ENCODE results near the gene PSMG1.

Gene PSMG1

GRCh38 chr21:39198800-39199199 is 15.5 kb upstream of the PSMG1 start:
- no peak overlapping the region for H3K4me3 ChIP-seq (ENCODE audit: low read depth, low read length)
- no peak for DNase-seq (ENCODE audit: low read depth)
- no peak for TF ChIP-seq CTCF (IDR thresholded peaks at IDR 0.05; ENCODE audit: low read depth, low read length, missing control alignments)

- H3K4me3 ChIP-seq (ENCODE audit: low read depth, low read length), result no peak overlapping the region
- no peak for TF ChIP-seq CTCF (IDR thresholded peaks at IDR 0.05; ENCODE audit: low read depth, low read length, missing control alignments)
- no peak for DNase-seq (ENCODE audit: low read depth)
Observed at GRCh38 chr21:39197448-39198233, 14.4 kb upstream of the PSMG1 start.

GRCh38 chr21:39196838-39197237 is 13.6 kb upstream of the PSMG1 start:
- H3K4me3 ChIP-seq (ENCODE audit: low read depth, low read length), result no peak overlapping the region
- TF ChIP-seq CTCF (IDR thresholded peaks at IDR 0.05; ENCODE audit: low read depth, low read length, missing control alignments), result no peak
- no peak for DNase-seq (ENCODE audit: low read depth)

DNA sequence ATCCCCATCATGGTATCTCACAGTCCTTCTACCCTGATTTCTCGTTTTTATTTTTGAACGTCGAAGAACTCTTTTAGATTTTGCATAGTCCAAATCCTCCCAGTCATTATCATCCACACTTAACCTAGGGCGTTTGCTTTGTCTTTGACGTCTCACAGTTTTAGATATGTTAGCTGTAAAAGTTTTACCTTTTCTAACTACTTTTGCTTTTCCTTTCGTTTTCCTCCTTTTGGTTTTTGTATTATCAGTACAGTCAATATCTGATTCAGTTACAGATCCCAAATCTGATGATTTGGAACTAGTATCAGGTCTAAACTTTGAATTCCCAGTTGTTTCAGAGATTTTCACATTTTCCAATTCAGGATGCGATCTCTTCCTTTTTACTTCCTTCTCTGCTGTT is 13.1 kb upstream of the PSMG1 start:
- no peak for DNase-seq (ENCODE audit: low read depth)
- no peak for TF ChIP-seq CTCF (IDR thresholded peaks at IDR 0.05; ENCODE audit: low read depth, low read length, missing control alignments)

GRCh38 chr21:39193380-39193779 is 10.1 kb upstream of the PSMG1 start:
- TF ChIP-seq CTCF (IDR thresholded peaks at IDR 0.05; ENCODE audit: low read depth, low read length, missing control alignments), result no peak
- no peak overlapping the region for H3K4me3 ChIP-seq (ENCODE audit: low read depth, low read length)
- DNase-seq (ENCODE audit: low read depth), result no peak

More for the DNA sequence above, 13.1 kb upstream of the PSMG1 start:
- H3K4me3 ChIP-seq (ENCODE audit: low read depth, low read length), result no peak overlapping the region

DNA sequence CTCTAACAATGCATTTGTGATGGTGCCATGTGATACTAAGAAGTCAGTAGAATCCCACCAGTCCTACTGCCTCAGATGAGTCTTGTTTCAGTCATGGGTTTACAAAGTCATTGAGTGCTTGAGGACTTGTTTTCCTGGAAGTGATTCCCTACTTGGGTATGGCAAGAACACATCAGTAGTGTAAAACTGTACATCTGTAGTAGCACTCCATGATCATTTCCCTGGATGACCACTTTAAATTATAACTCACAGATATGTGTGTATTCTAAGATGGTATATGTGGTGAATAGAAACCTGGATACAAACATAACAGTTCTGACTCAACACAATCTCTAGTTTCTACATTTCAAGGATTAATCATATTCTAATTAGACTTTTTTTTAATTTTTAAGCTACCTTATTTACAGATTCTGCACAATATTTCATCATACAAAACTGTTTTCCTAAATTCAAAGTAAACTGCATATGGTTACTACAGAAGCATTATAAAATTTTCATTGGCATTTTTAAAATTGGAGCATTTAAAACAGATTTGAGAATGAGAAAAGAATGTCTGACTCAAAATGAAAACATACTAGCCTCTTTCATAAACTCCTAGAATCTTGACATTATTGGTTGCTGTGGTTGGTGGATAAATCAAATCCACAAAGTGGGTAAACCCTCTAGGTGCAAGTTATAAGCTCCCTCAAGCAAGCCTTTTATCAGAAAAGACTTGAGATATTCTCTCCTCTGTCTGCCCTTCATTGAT is 6.8 kb upstream of the PSMG1 start:
- DNase-seq (ENCODE audit: low read depth), result no peak
- H3K4me3 ChIP-seq (ENCODE audit: low read depth, low read length), result no peak overlapping the region
- TF ChIP-seq CTCF (IDR thresholded peaks at IDR 0.05; ENCODE audit: low read depth, low read length, missing control alignments), result no peak
